Karpas-422 (cell line): ENCODE results near the gene LRRC38. TPM values are rescaled to one million over a fixed set of nuclear protein-coding genes. Genes with fewer than 3 reads are reported as not detected.

Experiments
- DNase-seq: peaks from one replicate; pipeline ENCODE4 v3.0.0-alpha.2; 2015
- H2AFZ ChIP-seq: fragments of 200-600 bp; sonication (generic); 2 replicates; pipeline ENCODE4 v1.6.1; 2014; ENCODE audit warnings: antibody characterized with exemption, low read length, mixed read lengths
- H3K27ac ChIP-seq: fragments of 200-600 bp; sonication (generic); 2 replicates; pipeline ENCODE4 v1.5.1; 2014; ENCODE audit warnings: mild to moderate bottlenecking, low read length, moderate library complexity
- H3K27me3 ChIP-seq: fragments of 200-600 bp; sonication (generic); 2 replicates; pipeline ENCODE4 v1.6.1; 2014; ENCODE audit warnings: low read length, mixed read lengths
- H3K36me3 ChIP-seq: fragments of 200-600 bp; sonication (generic); 2 replicates; pipeline ENCODE4 v1.6.1; 2014; ENCODE audit warnings: low read length, mixed read lengths; ENCODE audit not compliant: insufficient read depth
- H3K4me1 ChIP-seq: fragments of 200-600 bp; sonication (generic); 2 replicates; pipeline ENCODE4 v1.6.1; 2014; ENCODE audit warnings: mild to moderate bottlenecking, low read length, mixed read lengths
- H3K4me2 ChIP-seq: fragments of 200-600 bp; sonication (generic); 2 replicates; pipeline ENCODE4 v1.6.1; 2014; ENCODE audit warnings: low read length, low read depth, mild to moderate bottlenecking; ENCODE audit not compliant: poor library complexity, severe bottlenecking
- H3K4me3 ChIP-seq: fragments of 200-600 bp; sonication (generic); 2 replicates; pipeline ENCODE4 v1.5.1; 2014; ENCODE audit warnings: mild to moderate bottlenecking, antibody characterized with exemption, low read length, mixed read lengths
- H3K79me2 ChIP-seq: fragments of 200-600 bp; sonication (generic); 2 replicates; pipeline ENCODE4 v1.6.1; 2014; ENCODE audit warnings: mild to moderate bottlenecking, low read length, mixed read lengths
- H3K9ac ChIP-seq: fragments of 200-600 bp; sonication (generic); 2 replicates; pipeline ENCODE4 v1.6.0; 2014; ENCODE audit warnings: low read length
- H3K9me2 ChIP-seq: fragments of 200-600 bp; sonication (generic), shearing (Covaris generic); replicated peaks from 2 replicates; pipeline ENCODE4 v1.6.0; 2014; ENCODE audit warnings: mild to moderate bottlenecking, low read length, moderate library complexity; ENCODE audit not compliant: insufficient read depth
- H3K9me3 ChIP-seq: fragments of 300-700, 200-600 bp; sonication (generic); 2 replicates; pipeline ENCODE4 v1.6.1; 2014; ENCODE audit warnings: low read length, mixed read lengths
- H4K20me1 ChIP-seq: fragments of 200-600 bp; sonication (generic); 2 replicates; pipeline ENCODE4 v1.6.1; 2014; ENCODE audit warnings: mild to moderate bottlenecking, antibody characterized with exemption, low read length, low read depth; ENCODE audit not compliant: insufficient read depth
- total RNA-seq: library from RNA; depleted of rRNA; stranded (reverse); fragments of >200 nt; shearing (Covaris generic); gene quantifications from 2 replicates; pipeline ENCODE4 v1.2.3, GENCODE V29; 2014; ENCODE audit warnings: low replicate concordance

LRRC38 gene
- total RNA-seq, 1 experiment from 2014 or later = not detected

GRCh38 chr1:13513063-13513894 lies 524 bp downstream of the LRRC38 start:
- H3K27me3 ChIP-seq = no peaks in the 10 kb centered on the region
- no peak for DNase-seq
- no peaks in the 10 kb centered on the region for H3K4me1 ChIP-seq
- H3K9me2 ChIP-seq = no peaks in the 10 kb centered on the region
- no peak overlapping the region for H3K4me2 ChIP-seq
- H3K4me3 ChIP-seq = no peak overlapping the region
- H4K20me1 ChIP-seq = no peaks in the 10 kb centered on the region
- no peaks in the 10 kb centered on the region for H3K36me3 ChIP-seq
- H2AFZ ChIP-seq = no peak overlapping the region
- no peak overlapping the region for H3K9ac ChIP-seq
- no peaks in the 10 kb centered on the region for H3K79me2 ChIP-seq
- H3K9me3 ChIP-seq = no peaks in the 10 kb centered on the region
- H3K27ac ChIP-seq = no peak overlapping the region

- no peaks in the 10 kb centered on the region for H3K4me1 ChIP-seq
- no peak for DNase-seq
- no peaks in the 10 kb centered on the region for H3K36me3 ChIP-seq
- H2AFZ ChIP-seq = no peak overlapping the region
- no peak overlapping the region for H3K9ac ChIP-seq
- H3K27ac ChIP-seq = no peak overlapping the region
- H3K9me3 ChIP-seq = no peaks in the 10 kb centered on the region
- no peaks in the 10 kb centered on the region for H4K20me1 ChIP-seq
- H3K9me2 ChIP-seq = no peaks in the 10 kb centered on the region
- no peaks in the 10 kb centered on the region for H3K79me2 ChIP-seq
- no peak overlapping the region for H3K4me2 ChIP-seq
- no peak overlapping the region for H3K4me3 ChIP-seq
- H3K27me3 ChIP-seq = no peaks in the 10 kb centered on the region
These were observed 1.3 kb downstream of the LRRC38 start for GRCh38 chr1:13512472-13512871.

GRCh38 chr1:13510499-13510898 lies 3.3 kb downstream of the LRRC38 start:
- Histone ChIP-seq H3K4me2 (no peak overlapping the region), H3K9me2 (no peaks in the 10 kb centered on the region), H3K27ac (no peak overlapping the region), H3K79me2 (no peaks in the 10 kb centered on the region), H3K36me3 (no peaks in the 10 kb centered on the region), H3K9me3 (no peaks in the 10 kb centered on the region), H2AFZ (no peak overlapping the region), H3K4me3 (no peak overlapping the region), H4K20me1 (no peaks in the 10 kb centered on the region), H3K4me1 (no peaks in the 10 kb centered on the region), H3K27me3 (no peaks in the 10 kb centered on the region), H3K9ac (no peak overlapping the region)
- no peak for DNase-seq

GRCh38 chr1:13507075-13507474 lies 6.7 kb downstream of the LRRC38 start:
- H4K20me1 ChIP-seq = no peaks in the 10 kb centered on the region
- H3K4me1 ChIP-seq = no peaks in the 10 kb centered on the region
- no peaks in the 10 kb centered on the region for H3K9me3 ChIP-seq
- no peak overlapping the region for H2AFZ ChIP-seq
- H3K4me2 ChIP-seq = no peak overlapping the region
- no peak overlapping the region for H3K4me3 ChIP-seq
- no peaks in the 10 kb centered on the region for H3K9me2 ChIP-seq
- no peak overlapping the region for H3K27ac ChIP-seq
- H3K79me2 ChIP-seq = no peaks in the 10 kb centered on the region
- no peaks in the 10 kb centered on the region for H3K27me3 ChIP-seq
- no peaks in the 10 kb centered on the region for H3K36me3 ChIP-seq
- H3K9ac ChIP-seq = no peak overlapping the region
- DNase-seq = no peak

GRCh38 chr1:13505020-13505419 lies 8.8 kb downstream of the LRRC38 start:
- Histone ChIP-seq H3K4me2 (no peak overlapping the region), H3K4me1 (no peaks in the 10 kb centered on the region), H3K79me2 (no peaks in the 10 kb centered on the region), H3K27ac (no peak overlapping the region), H3K9me2 (no peaks in the 10 kb centered on the region), H4K20me1 (no peaks in the 10 kb centered on the region), H3K9ac (no peak overlapping the region), H3K27me3 (no peaks in the 10 kb centered on the region), H3K4me3 (no peak overlapping the region), H2AFZ (no peak overlapping the region), H3K36me3 (no peaks in the 10 kb centered on the region), H3K9me3 (no peaks in the 10 kb centered on the region)
- no peak for DNase-seq

- Histone ChIP-seq H3K4me1 (no peaks in the 10 kb centered on the region), H4K20me1 (no peaks in the 10 kb centered on the region), H3K27ac (no peak overlapping the region), H2AFZ (no peak overlapping the region), H3K9me3 (no peaks in the 10 kb centered on the region), H3K27me3 (no peaks in the 10 kb centered on the region), H3K36me3 (no peaks in the 10 kb centered on the region), H3K79me2 (no peaks in the 10 kb centered on the region), H3K9me2 (no peaks in the 10 kb centered on the region), H3K9ac (no peak overlapping the region), H3K4me2 (no peak overlapping the region), H3K4me3 (no peak overlapping the region)
- no peak for DNase-seq
These were observed 13.0 kb downstream of the LRRC38 start for GRCh38 chr1:13500806-13501205.

- no peaks in the 10 kb centered on the region for H3K4me1 ChIP-seq
- H3K27ac ChIP-seq = no peak overlapping the region
- H3K4me2 ChIP-seq = no peak overlapping the region
- no peak overlapping the region for H2AFZ ChIP-seq
- no peaks in the 10 kb centered on the region for H3K9me2 ChIP-seq
- H3K79me2 ChIP-seq = no peaks in the 10 kb centered on the region
- no peaks in the 10 kb centered on the region for H3K27me3 ChIP-seq
- no peaks in the 10 kb centered on the region for H3K9me3 ChIP-seq
- H3K4me3 ChIP-seq = no peak overlapping the region
- no peak for DNase-seq
- no peaks in the 10 kb centered on the region for H3K36me3 ChIP-seq
- no peaks in the 10 kb centered on the region for H4K20me1 ChIP-seq
- H3K9ac ChIP-seq = no peak overlapping the region
These were observed 14.4 kb downstream of the LRRC38 start for GRCh38 chr1:13499422-13499821.

- DNase-seq = no peak
- no peaks in the 10 kb centered on the region for H3K9me3 ChIP-seq
- H3K4me1 ChIP-seq = no peaks in the 10 kb centered on the region
- no peak overlapping the region for H3K9ac ChIP-seq
- no peaks in the 10 kb centered on the region for H3K36me3 ChIP-seq
- H3K27ac ChIP-seq = no peak overlapping the region
- H2AFZ ChIP-seq = no peak overlapping the region
- no peak overlapping the region for H3K4me2 ChIP-seq
- H4K20me1 ChIP-seq = no peaks in the 10 kb centered on the region
- no peaks in the 10 kb centered on the region for H3K27me3 ChIP-seq
- H3K4me3 ChIP-seq = no peak overlapping the region
- no peaks in the 10 kb centered on the region for H3K79me2 ChIP-seq
- no peaks in the 10 kb centered on the region for H3K9me2 ChIP-seq
These were observed 15.2 kb downstream of the LRRC38 start for GRCh38 chr1:13498553-13498952.
